GM23338 (cell line): ENCODE data around the gene HCAR2. TPM values are rescaled to one million over a fixed set of nuclear protein-coding genes. Genes with fewer than 3 reads are reported as not detected.

Experiments
- ATAC-seq: fragments of 200-7000 bp; cut with Tn5 transposase; 3 replicates; pipeline ENCODE4 v1.9.1; 2020
- DNase-seq: peaks from one replicate; pipeline ENCODE4 v3.0.0-alpha.2; 2015; ENCODE audit warnings: low spot score
- H2AFZ ChIP-seq: fragments of 200-600 bp; sonication (generic); 2 replicates; pipeline ENCODE4 v1.8.0; 2016; ENCODE audit warnings: antibody characterized with exemption, mild to moderate bottlenecking, moderate library complexity
- H3F3A ChIP-seq: fragments of 200-600 bp; sonication (generic); replicated peaks from 2 replicates; pipeline ENCODE4 v1.8.0; 2017; ENCODE audit warnings: antibody characterized with exemption, mixed run types, low read depth
- H3K27ac ChIP-seq: fragments of 200-600 bp; sonication (generic); 2 replicates; pipeline ENCODE4 v1.6.1; 2016; ENCODE audit warnings: low read depth
- H3K27me3 ChIP-seq: fragments of 200-600 bp; sonication (generic); 2 replicates; pipeline ENCODE4 v1.8.0; 2016; ENCODE audit warnings: mild to moderate bottlenecking, mixed run types, moderate library complexity; ENCODE audit not compliant: insufficient read depth
- H3K36me3 ChIP-seq: fragments of 200-600 bp; sonication (generic); 2 replicates; pipeline ENCODE4 v1.8.0; 2016; ENCODE audit warnings: mild to moderate bottlenecking; ENCODE audit not compliant: insufficient read depth
- H3K4me1 ChIP-seq: fragments of 200-600 bp; sonication (generic); 2 replicates; pipeline ENCODE4 v1.8.0; 2016; ENCODE audit warnings: mild to moderate bottlenecking, moderate library complexity; ENCODE audit not compliant: insufficient read depth
- H3K4me2 ChIP-seq: fragments of 200-600 bp; sonication (generic); 2 replicates; pipeline ENCODE4 v1.7.1; 2017; ENCODE audit warnings: mixed run types
- H3K4me3 ChIP-seq: fragments of 200-600 bp; sonication (generic); 2 replicates; pipeline ENCODE4 v1.6.1; 2016; ENCODE audit warnings: mixed run types
- H3K79me2 ChIP-seq: fragments of 200-600 bp; sonication (generic); replicated peaks from 2 replicates; pipeline ENCODE4 v1.8.0; 2017; ENCODE audit warnings: mild to moderate bottlenecking; ENCODE audit not compliant: insufficient read depth
- H3K9me2 ChIP-seq: fragments of 200-600 bp; sonication (generic); 2 replicates; pipeline ENCODE4 v1.8.0; 2017; ENCODE audit not compliant: insufficient read depth
- H4K20me1 ChIP-seq: fragments of 200-600 bp; sonication (generic); replicated peaks from 2 replicates; pipeline ENCODE4 v1.8.0; 2017; ENCODE audit warnings: mild to moderate bottlenecking; ENCODE audit not compliant: insufficient read depth
- H3K27ac Mint-ChIP-seq: 2 replicates; pipeline ENCODE4 v1.8.0; 2020; ENCODE audit warnings: inconsistent platforms, mild to moderate bottlenecking, moderate library complexity, mixed read lengths
- H3K27me3 Mint-ChIP-seq: 3 replicates; pipeline ENCODE4 v1.8.0; 2022; ENCODE audit warnings: low read depth, mild to moderate bottlenecking, moderate library complexity, mixed read lengths, inconsistent platforms; ENCODE audit not compliant: insufficient read depth, poor library complexity
- H3K36me3 Mint-ChIP-seq: 3 replicates; pipeline ENCODE4 v1.8.0; 2021; ENCODE audit warnings: low read depth, mild to moderate bottlenecking, inconsistent platforms, moderate library complexity, mixed read lengths
- H3K4me1 Mint-ChIP-seq: 3 replicates; pipeline ENCODE4 v1.8.0; 2020; ENCODE audit warnings: mild to moderate bottlenecking, inconsistent platforms, mixed read lengths
- H3K4me3 Mint-ChIP-seq: 3 replicates; pipeline ENCODE4 v1.8.0; 2021; ENCODE audit warnings: moderate library complexity, mild to moderate bottlenecking, inconsistent platforms, mixed read lengths
- H3K9me3 Mint-ChIP-seq: 3 replicates; pipeline ENCODE4 v1.8.0; 2020; ENCODE audit warnings: moderate library complexity, mild to moderate bottlenecking, inconsistent platforms, mixed read lengths
- CREB1 ChIP-seq: fragments of 250-450 bp; sonication (Bioruptor Pico); IDR thresholded peaks from 2 replicates; pipeline ENCODE4 v1.5.0; 2020; ENCODE audit warnings: low read depth, mild to moderate bottlenecking, moderate library complexity
- EZH2 ChIP-seq: fragments of 200-600 bp; sonication (generic); IDR thresholded peaks from one replicate; pipeline ENCODE4 v1.8.0; 2017; ENCODE audit warnings: antibody characterized with exemption, mild to moderate bottlenecking, low read depth; ENCODE audit not compliant: unreplicated experiment
- EZH2phosphoT487 ChIP-seq: fragments of 200-600 bp; sonication (generic); IDR thresholded peaks from one replicate; pipeline ENCODE4 v1.8.1; 2018; ENCODE audit warnings: antibody characterized with exemption; ENCODE audit not compliant: unreplicated experiment
- JUNB ChIP-seq: IDR thresholded peaks from one replicate; pipeline ENCODE4 v1.6.1; 2016; ENCODE audit warnings: antibody characterized with exemption; ENCODE audit not compliant: unreplicated experiment
- NANOG ChIP-seq: IDR thresholded peaks from 2 replicates; pipeline ENCODE4 v1.6.1; 2016; ENCODE audit warnings: antibody characterized with exemption, borderline replicate concordance
- POLR2AphosphoS5 ChIP-seq: IDR thresholded peaks from 2 replicates; pipeline ENCODE4 v1.6.1; 2016; ENCODE audit warnings: antibody characterized with exemption, low read depth
- ZNF331 ChIP-seq: fragments of 250-450 bp; sonication (Bioruptor Pico); IDR thresholded peaks from 2 replicates; pipeline ENCODE4 v1.5.0; 2020; ENCODE audit warnings: low read depth, mild to moderate bottlenecking, moderate library complexity
- polyA plus RNA-seq: library from polyadenylated mRNA; unstranded; fragments of >200 nt; fragmentation: Nextera tagmentation; extraction: Ambion mirVana; gene quantifications from 2 replicates; pipeline ENCODE4 v1.2.1, GENCODE V29; 2016
- total RNA-seq: library from RNA; depleted of rRNA; stranded (reverse); fragments of >200 nt; shearing (Covaris generic); gene quantifications from 2 replicates; pipeline ENCODE4 v1.2.3, GENCODE V29; 2014
- TF ChIP-seq, protein P1 (sequence below): fragments of 250-450 bp; sonication (Bioruptor Pico); IDR thresholded peaks from 2 replicates; pipeline ENCODE4 v1.5.0; 2020; ENCODE audit warnings: mild to moderate bottlenecking, moderate library complexity
- TF ChIP-seq, protein P2 (sequence below): IDR thresholded peaks from one replicate; pipeline ENCODE4 v1.6.1; 2018; ENCODE audit warnings: antibody characterized with exemption; ENCODE audit not compliant: unreplicated experiment

Gene HCAR2
- total and polyA plus RNA-seq, 2 experiments from 2014 or later: not detected

DNA sequence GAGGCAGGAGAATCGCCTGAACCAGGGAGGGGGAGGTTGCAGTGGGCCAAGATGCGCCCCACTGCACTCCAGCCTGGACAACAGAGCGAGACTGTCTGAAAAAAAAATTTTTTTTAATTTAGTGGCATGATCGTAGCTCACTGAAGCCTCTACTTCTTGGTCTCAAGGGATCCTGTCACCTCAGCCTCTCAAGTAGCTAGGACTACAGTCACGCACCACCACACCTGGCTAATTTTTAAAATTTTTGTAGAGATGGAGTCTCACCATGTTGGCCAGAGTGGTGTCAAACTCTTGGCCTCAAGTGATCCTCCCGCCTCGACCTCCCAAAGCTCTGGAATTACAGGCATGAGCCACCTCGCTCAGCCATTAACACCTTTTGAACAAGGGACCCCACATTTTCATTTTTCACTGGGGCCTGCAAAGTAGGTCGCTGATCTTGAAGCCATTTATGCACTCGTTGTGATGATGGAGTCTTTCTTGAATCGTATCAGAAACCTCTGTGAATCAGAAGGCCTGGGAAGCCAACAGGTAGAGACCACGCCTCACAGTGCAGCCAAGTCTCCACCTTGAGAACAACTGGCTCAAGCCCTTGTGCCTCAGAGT is 21.6 kb upstream of the HCAR2 start (continued):
- TF ChIP-seq, protein P1, sequence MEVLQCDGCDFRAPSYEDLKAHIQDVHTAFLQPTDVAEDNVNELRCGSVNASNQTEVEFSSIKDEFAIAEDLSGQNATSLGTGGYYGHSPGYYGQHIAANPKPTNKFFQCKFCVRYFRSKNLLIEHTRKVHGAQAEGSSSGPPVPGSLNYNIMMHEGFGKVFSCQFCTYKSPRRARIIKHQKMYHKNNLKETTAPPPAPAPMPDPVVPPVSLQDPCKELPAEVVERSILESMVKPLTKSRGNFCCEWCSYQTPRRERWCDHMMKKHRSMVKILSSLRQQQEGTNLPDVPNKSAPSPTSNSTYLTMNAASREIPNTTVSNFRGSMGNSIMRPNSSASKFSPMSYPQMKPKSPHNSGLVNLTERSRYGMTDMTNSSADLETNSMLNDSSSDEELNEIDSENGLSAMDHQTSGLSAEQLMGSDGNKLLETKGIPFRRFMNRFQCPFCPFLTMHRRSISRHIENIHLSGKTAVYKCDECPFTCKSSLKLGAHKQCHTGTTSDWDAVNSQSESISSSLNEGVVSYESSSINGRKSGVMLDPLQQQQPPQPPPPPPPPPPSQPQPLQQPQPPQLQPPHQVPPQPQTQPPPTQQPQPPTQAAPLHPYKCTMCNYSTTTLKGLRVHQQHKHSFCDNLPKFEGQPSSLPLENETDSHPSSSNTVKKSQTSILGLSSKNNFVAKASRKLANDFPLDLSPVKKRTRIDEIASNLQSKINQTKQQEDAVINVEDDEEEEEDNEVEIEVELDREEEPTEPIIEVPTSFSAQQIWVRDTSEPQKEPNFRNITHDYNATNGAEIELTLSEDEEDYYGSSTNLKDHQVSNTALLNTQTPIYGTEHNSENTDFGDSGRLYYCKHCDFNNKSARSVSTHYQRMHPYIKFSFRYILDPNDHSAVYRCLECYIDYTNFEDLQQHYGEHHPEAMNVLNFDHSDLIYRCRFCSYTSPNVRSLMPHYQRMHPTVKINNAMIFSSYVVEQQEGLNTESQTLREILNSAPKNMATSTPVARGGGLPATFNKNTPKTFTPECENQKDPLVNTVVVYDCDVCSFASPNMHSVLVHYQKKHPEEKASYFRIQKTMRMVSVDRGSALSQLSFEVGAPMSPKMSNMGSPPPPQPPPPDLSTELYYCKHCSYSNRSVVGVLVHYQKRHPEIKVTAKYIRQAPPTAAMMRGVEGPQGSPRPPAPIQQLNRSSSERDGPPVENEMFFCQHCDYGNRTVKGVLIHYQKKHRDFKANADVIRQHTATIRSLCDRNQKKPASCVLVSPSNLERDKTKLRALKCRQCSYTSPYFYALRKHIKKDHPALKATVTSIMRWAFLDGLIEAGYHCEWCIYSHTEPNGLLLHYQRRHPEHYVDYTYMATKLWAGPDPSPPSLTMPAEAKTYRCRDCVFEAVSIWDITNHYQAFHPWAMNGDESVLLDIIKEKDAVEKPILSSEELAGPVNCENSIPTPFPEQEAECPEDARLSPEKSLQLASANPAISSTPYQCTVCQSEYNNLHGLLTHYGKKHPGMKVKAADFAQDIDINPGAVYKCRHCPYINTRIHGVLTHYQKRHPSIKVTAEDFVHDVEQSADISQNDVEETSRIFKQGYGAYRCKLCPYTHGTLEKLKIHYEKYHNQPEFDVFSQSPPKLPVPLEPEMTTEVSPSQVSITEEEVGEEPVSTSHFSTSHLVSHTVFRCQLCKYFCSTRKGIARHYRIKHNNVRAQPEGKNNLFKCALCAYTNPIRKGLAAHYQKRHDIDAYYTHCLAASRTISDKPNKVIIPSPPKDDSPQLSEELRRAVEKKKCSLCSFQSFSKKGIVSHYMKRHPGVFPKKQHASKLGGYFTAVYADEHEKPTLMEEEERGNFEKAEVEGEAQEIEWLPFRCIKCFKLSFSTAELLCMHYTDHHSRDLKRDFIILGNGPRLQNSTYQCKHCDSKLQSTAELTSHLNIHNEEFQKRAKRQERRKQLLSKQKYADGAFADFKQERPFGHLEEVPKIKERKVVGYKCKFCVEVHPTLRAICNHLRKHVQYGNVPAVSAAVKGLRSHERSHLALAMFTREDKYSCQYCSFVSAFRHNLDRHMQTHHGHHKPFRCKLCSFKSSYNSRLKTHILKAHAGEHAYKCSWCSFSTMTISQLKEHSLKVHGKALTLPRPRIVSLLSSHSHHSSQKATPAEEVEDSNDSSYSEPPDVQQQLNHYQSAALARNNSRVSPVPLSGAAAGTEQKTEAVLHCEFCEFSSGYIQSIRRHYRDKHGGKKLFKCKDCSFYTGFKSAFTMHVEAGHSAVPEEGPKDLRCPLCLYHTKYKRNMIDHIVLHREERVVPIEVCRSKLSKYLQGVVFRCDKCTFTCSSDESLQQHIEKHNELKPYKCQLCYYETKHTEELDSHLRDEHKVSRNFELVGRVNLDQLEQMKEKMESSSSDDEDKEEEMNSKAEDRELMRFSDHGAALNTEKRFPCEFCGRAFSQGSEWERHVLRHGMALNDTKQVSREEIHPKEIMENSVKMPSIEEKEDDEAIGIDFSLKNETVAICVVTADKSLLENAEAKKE (CRISPR knock-in tag): no peak

DNA sequence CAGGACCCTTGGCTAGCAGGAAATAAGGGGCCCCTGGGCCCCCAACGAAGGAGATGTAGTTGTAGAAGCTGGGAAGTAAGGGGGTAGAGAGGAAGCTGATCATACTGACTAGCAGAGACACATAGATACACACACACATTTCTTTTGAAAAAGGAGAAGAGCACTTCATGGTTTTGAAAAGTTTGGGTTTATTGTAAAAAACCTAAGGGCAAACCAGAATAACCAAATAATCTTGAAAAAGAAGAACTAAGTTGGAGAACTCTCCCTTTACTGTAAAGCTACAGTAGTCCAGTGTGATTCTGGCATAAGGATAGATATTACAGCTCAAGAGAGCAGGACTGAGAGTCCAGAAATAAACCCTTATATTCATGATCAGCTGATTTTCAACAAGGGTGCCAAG is 19.2 kb upstream of the HCAR2 start:
- H3F3A ChIP-seq: no peaks in the 10 kb centered on the region
- H3K9me3 Mint-ChIP-seq: no peaks in the 10 kb centered on the region
- TF ChIP-seq NANOG (no peak), ZNF331 (CRISPR knock-in tag) (no peak), POLR2AphosphoS5 (no peak), CREB1 (CRISPR knock-in tag) (no peak), EZH2phosphoT487 (no peak), EZH2 (no peak), JUNB (no peak)
- TF ChIP-seq, protein P2, sequence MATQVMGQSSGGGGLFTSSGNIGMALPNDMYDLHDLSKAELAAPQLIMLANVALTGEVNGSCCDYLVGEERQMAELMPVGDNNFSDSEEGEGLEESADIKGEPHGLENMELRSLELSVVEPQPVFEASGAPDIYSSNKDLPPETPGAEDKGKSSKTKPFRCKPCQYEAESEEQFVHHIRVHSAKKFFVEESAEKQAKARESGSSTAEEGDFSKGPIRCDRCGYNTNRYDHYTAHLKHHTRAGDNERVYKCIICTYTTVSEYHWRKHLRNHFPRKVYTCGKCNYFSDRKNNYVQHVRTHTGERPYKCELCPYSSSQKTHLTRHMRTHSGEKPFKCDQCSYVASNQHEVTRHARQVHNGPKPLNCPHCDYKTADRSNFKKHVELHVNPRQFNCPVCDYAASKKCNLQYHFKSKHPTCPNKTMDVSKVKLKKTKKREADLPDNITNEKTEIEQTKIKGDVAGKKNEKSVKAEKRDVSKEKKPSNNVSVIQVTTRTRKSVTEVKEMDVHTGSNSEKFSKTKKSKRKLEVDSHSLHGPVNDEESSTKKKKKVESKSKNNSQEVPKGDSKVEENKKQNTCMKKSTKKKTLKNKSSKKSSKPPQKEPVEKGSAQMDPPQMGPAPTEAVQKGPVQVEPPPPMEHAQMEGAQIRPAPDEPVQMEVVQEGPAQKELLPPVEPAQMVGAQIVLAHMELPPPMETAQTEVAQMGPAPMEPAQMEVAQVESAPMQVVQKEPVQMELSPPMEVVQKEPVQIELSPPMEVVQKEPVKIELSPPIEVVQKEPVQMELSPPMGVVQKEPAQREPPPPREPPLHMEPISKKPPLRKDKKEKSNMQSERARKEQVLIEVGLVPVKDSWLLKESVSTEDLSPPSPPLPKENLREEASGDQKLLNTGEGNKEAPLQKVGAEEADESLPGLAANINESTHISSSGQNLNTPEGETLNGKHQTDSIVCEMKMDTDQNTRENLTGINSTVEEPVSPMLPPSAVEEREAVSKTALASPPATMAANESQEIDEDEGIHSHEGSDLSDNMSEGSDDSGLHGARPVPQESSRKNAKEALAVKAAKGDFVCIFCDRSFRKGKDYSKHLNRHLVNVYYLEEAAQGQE: no peak
- no peaks in the 10 kb centered on the region for H4K20me1 ChIP-seq
- no peak overlapping the region for H3K27ac Mint-ChIP-seq
- ATAC-seq: no peak
- no peaks in the 10 kb centered on the region for H3K27me3 ChIP-seq
- no peaks in the 10 kb centered on the region for H3K36me3 ChIP-seq
- H3K4me3 Mint-ChIP-seq: no peak overlapping the region
- no peaks in the 10 kb centered on the region for H3K36me3 Mint-ChIP-seq
- no peaks in the 10 kb centered on the region for H3K79me2 ChIP-seq
- H3K9me2 ChIP-seq: no peaks in the 10 kb centered on the region
- H3K4me1 Mint-ChIP-seq: peaks cover 8% of the 10 kb centered on the region
- no peak overlapping the region for H3K27ac ChIP-seq
- no peak overlapping the region for H3K4me2 ChIP-seq
- H3K27me3 Mint-ChIP-seq: peaks cover 3% of the 10 kb centered on the region
- no peak overlapping the region for H3K4me3 ChIP-seq
- no peak for DNase-seq
- no peak overlapping the region for H2AFZ ChIP-seq
- H3K4me1 ChIP-seq: no peaks in the 10 kb centered on the region
